GM12878 (cell line): ENCODE data around the gene ALDH3B2. TPM values are rescaled to one million over a fixed set of nuclear protein-coding genes. Genes with fewer than 3 reads are reported as not detected.

Source experiments
- IKZF2 ChIP-seq, 2 experiments: fragments of 450-650 bp; IDR thresholded peaks; 2 replicates each; pipeline ENCODE4 v1.6.1; 2017; ENCODE audit warnings: mild to moderate bottlenecking in 2 of 2, moderate library complexity in 2 of 2
- IRF5 ChIP-seq: fragments of 450-650 bp; IDR thresholded peaks from 2 replicates; pipeline ENCODE4 v1.6.1; 2017; ENCODE audit warnings: borderline replicate concordance
- MLLT1 ChIP-seq: fragments of 450-650 bp; IDR thresholded peaks from 2 replicates; pipeline ENCODE4 v1.6.1; 2016; ENCODE audit warnings: mild to moderate bottlenecking
- NKRF ChIP-seq: fragments of 450-650 bp; conservative IDR thresholded peaks from 2 replicates; pipeline ENCODE4 v1.6.1; 2017; ENCODE audit warnings: mild to moderate bottlenecking, moderate library complexity
- NRF1 ChIP-seq: conservative IDR thresholded peaks from 2 replicates; pipeline ENCODE4 v1.6.1; 2011; ENCODE audit warnings: mild to moderate bottlenecking, low read depth, low read length, improper control_type of control experiment
- POLR2A ChIP-seq: IDR thresholded peaks from 2 replicates; pipeline ENCODE4 v1.6.1; 2011; ENCODE audit warnings: low read depth, mild to moderate bottlenecking, low read length
- RFX5 ChIP-seq: IDR thresholded peaks from 2 replicates; pipeline ENCODE4 v1.6.1; 2011; ENCODE audit warnings: low read depth, low read length, improper control_type of control experiment
- USF2 ChIP-seq: IDR thresholded peaks from 2 replicates; pipeline ENCODE4 v1.6.1; 2011; ENCODE audit warnings: low read depth, low read length, improper control_type of control experiment, borderline replicate concordance
- ZBTB40 ChIP-seq: fragments of 450-650 bp; IDR thresholded peaks from 2 replicates; pipeline ENCODE4 v1.6.1; 2016; ENCODE audit warnings: mild to moderate bottlenecking, moderate library complexity, borderline replicate concordance
- polyA plus RNA-seq, 11 experiments: library from polyadenylated mRNA; depleted of rRNA in 4 of 11; unstranded in 6 of 11; stranded (reverse) in 5 of 11; fragments of >200 nt; fragmentation: Nextera tagmentation in 4 of 11; fragmentation: Illumina TruSeq in 1 of 11; extraction: Ambion mirVana in 4 of 11; extraction: Trizol in 1 of 11; gene quantifications; 1 replicate in 1 of 11; 2 replicates in 10 of 11; pipeline versions ENCODE4 v1.2.1 to v1.2.3, GENCODE V29; 2011 to 2016; ENCODE audit warnings: inconsistent platforms in 2 of 11, missing spikeins in 2 of 11, low read depth in 1 of 11
- total RNA-seq, 4 experiments: library from RNA; depleted of rRNA in 3 of 4; stranded (reverse); fragments of >200 nt in 3 of 4; fragmentation: Illumina TruSeq in 1 of 4; extraction: Trizol in 1 of 4; gene quantifications; 2 replicates each; pipeline versions ENCODE4 v1.2.1 to v1.2.3, GENCODE V29; 2013 to 2021

ALDH3B2 gene
- total and polyA plus RNA-seq, 10 of the 15 experiments (the other 5 are each of a cell fraction or from before 2014, with no cell fraction given), result 0.09 to 0.17 TPM; not detected in 8

- TF ChIP-seq NKRF (no peak), RFX5 (0 out of 2 replicates have a peak, but pooled peaks have one; percentile 33), IKZF2 (IDR thresholded peaks at IDR 0.05) (0 out of 4 replicates have a peak, but pooled peaks of 1 of the 2 experiments have one; percentile 0), MLLT1 (0 out of 2 replicates have a peak, but pooled peaks have one; percentile 23), USF2 (no peak), POLR2A (no peak), IRF5 (no peak), NRF1 (no peak), ZBTB40 (0 out of 2 replicates have a peak, but pooled peaks have one; percentile 29)
These were observed 45.6 kb downstream of the ALDH3B2 start (continued) for GRCh38 chr11:67628710-67629385.
